ACHN (cell line): Measurements from ENCODE around the gene HOXD8.

Experiments
- DNase-seq: peaks from one replicate; pipeline ENCODE4 v3.0.0-alpha.2; 2015
- in situ Hi-C: cut with HindIII; loops from 2 replicates; pipeline ENCODE4 v1.10.0; 2017; ENCODE audit warnings: low sequenced_read_pairs, low pct_ligation_motif_present, low pct_unique_long_range_greater_than_20kb

The HOXD8 gene

DNA sequence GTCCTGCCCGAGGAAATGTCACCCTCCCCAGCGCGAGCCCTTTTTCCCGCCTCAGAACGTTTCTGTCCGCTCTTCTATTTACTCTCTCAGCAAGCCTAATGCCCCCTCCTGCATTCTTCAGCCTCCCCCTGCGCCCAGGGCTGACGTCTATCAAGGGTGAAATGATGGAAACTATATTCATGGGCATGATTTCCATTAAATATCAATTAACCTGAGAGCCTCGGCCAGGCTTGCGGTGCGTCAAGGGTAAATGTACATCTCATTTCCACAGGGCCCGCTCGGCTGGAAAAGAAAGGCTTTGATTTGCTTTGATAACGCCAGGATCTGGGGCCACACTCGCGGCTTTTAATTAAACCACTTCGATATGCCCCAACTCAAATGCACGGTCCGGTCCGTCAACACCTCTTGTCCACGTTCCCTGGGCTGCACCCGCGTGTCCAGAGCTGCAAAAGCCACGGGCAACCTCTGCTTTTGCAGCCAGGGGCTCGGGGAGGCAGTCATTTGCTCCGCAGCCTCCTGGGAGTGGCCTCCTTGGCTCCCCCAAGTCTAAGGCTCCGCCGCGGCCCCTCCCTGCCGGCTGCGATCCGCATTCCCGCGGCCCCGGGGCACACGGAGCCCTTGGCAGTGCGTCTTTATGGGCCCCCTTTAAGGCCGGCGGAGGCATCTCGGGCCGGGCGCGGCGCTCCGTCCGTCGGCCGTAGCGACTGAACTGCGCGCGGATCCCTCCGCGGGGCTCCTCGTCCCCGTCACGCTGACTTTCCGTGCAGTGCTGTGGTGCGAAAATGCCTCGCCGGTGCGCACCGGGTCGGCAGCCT lies at the start of gene HOXD8:
TSS of gene HOXD8 (plus strand) at position 724 of the 815 bp plus-strand sequence. CDS start 662 bp downstream, outside the sequence.
- in situ Hi-C loops: loop anchor here (25.0 kb wide), 2 partner anchors 308 to 533 kb away; no protein-coding TSS in a partner anchor

DNA sequence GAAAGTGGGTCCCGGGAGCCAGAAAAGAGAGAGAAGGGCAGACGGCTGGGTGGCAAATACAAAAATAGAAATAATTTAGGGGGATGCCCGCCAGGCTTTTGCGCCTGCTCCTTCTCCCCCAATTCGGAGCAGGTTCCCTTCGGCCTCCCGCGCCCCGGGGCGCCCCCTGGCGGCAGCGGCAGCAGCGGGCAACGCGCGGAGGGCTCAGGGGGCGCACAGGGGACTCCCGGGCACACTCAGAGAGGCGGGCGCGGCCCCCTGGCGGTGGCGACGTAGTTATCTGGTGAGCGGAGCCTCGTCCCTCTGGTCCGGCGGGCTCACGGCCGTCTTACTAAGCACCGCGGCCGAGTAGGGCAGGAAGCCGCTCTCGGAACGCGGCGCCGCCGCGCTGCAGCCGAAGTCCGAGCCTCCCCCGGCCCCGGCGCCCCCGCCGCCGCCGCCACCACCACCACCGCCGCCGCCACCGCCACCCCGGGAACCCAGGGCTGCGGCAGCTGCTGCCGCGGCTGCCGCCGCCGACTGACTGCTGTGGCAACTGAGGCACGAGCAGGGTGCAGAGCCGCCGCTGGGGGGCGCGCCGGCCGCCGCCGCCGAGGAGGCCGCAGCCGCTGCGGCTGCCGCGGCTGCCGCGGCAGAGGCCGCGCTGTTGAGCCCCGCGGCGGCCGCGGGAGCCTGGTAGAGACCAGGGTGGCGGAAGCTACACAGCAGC lies 49.5 kb upstream of the HOXD8 start:
- in situ Hi-C loops: no loop called here
- DNase-seq: peak; percentile 59

More for the DNA sequence above, at the start of gene HOXD8:
- DNase-seq: peak; percentile 89

- in situ Hi-C loops: no loop called here
- no peak for DNase-seq
Measured at GRCh38 chr2:176080540-176081375, 48.7 kb upstream of the HOXD8 start.

- no peak for DNase-seq
- in situ Hi-C loops: no loop called here
Measured at GRCh38 chr2:176081376-176081836, 48.1 kb upstream of the HOXD8 start.

DNA sequence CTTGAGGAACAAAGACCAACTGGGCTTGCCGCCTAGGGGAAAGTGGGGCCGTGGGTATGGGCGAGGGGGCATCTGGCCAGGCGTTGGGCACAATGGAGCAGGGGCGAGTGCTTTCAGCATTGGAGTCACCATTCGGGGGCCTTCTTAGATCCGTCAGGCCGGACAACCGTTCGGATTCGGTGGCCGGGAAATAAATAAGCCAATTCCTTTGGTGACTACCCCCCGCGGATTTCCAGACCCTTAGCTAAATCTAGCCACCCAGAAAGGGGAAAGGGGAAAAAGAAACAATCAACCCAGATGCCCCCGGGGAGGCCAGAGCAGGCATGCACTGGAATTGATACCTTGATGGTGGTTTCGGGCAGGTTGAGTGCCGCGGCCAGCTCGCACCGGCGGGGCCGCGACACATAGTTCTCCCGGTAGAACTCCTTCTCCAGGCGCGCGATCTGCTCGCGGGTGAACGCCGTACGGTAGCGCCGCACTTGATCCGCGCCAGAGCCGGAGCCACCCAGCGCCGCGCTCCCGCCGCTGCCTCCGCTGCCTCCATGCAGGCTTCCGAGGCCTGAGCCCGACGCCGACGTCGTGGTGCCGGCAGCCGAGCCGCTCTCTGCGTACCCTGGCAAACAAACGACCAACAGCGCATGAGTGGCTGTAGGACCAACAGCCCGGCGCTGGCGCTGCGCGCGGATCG lies 47.5 kb upstream of the HOXD8 start:
- no peak for DNase-seq
- in situ Hi-C loops: no loop called here

DNA sequence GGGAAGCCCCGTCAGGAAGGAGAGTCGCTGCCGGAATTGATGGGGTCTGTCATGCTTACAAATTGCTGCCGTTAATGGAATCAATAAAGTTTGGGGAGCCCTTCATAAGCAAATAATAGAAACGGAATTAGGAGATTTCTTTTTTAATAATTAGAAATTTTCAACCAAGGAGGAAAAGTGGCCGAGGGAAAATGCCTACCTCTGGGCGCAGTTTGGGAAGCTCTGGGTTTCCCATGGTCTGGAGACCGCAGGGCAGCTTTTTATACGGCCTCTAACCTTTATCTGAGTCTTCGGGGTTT lies 47.0 kb upstream of the HOXD8 start:
- in situ Hi-C loops: no loop called here
- no peak for DNase-seq

- no peak for DNase-seq
- in situ Hi-C loops: no loop called here
Measured at GRCh38 chr2:176082824-176083751, 46.4 kb upstream of the HOXD8 start.

DNA sequence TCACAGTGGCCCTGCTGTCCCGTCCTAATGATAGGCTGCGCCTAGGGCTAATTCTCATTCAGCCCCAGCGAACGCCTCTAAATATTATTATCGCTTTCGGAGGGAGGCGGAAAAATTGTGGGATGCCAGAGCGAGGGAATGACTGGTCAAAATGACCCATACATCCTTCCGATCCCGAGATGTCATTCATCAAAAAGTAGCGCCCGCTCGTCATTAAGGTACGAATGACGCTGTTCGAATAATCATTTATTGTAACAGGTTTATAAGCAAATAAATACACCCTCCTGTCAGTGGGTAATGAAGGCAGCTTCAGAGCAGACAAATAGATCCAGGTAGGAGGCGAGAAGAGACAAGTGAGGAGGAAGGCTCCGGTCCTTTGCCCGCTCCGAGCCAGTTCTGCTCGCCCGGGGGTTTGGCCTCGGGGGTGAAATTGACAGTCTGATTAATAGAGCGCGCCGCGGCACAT lies 45.7 kb upstream of the HOXD8 start, which contains the start of gene EVX2:
TSS of gene EVX2 (minus strand) at position 167 of the 466 bp plus-strand sequence. CDS start 186 bp downstream, outside the sequence.
- in situ Hi-C loops: no loop called here

GRCh38 chr2:176084611-176085119 lies 44.8 kb upstream of the HOXD8 start:
- in situ Hi-C loops: no loop called here
- DNase-seq: no peak

More for the DNA sequence above, 45.7 kb upstream of the HOXD8 start, which contains the start of gene EVX2:
- DNase-seq: no peak

GRCh38 chr2:176085120-176085788 lies 44.3 kb upstream of the HOXD8 start:
- in situ Hi-C loops: no loop called here
- no peak for DNase-seq

- peak; percentile 54 for DNase-seq
- in situ Hi-C loops: no loop called here
Measured at GRCh38 chr2:176085861-176086771, 43.4 kb upstream of the HOXD8 start.

DNA sequence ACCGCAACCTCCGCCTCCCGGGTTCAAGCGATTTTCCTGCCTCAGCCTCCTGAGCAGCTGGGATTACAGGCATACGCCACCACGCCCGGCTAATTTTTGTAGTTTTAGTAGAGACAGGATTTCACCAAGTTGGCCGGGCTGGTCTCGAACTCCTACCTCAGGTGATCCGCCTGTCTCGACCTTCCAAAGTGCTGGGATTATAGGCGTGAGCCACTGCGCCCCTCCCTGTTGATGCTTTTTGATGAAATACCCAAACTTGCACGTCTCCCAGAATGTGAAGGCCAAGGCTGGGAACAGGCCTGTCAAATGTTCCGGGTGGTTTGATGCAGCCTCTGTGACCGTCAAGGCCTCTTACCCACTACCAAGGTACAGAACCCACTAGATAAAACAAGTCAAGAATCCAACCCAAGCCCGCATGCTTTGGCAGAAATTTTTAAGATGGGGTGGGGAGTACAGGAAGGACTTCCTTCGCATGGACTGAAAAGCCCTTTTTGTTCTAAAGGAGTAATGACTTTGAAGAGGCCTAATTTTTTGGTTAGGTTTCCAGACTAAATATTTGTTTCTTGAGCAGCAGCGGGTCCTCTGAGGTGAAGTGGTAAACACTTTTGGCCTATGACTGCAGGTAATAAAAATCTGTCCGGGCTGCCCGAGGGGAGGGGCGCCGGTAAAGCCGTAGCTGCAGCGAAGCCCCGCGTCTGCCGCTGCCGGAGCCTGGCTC lies 42.0 kb upstream of the HOXD8 start:
- DNase-seq: no peak
- in situ Hi-C loops: no loop called here

DNA sequence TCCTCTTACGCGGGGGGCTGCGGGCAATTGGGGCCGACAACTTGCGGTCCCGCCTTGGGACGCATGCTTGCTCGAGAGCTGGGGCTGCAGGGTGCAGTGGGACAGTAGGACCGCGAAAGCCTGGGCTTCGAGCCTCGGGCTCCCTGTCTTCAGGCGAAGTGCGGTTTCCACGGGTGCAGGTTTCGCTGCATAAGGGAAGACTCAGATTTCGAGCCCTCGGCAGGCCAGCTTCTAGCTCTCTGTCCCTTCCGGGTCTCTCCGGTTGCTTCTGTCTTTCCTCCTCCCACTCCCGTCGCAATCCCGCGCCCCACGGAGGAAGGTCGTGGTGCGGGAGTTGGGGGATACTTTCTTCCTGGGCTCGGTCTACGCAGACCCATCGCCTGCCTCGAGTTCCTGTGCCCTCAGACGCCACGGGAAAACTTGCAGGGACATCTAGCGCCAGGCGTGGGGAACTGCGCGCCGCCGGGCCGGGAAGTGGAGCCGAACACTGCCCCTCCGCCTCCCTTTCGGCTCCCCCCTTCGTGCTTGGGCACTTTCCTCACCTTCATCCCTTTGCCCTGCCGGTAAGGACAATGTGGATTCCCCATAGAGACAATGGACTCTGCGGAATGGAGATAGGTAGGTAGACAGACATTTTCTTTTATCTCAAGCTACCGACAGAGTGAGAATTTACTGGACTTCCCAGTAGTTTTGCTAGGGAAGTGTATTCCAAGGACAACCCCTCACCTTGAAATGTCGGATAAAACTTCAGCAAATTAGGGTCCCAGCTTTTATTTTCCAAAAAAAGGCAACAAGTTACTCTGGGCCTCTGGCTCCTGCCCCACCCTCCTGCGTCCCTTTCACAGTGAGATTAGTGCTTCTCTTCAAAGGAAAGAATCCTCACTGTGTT lies 41.2 kb upstream of the HOXD8 start:
- in situ Hi-C loops: no loop called here
- DNase-seq: peak; percentile 67
